A673 (cell line): ENCODE results near the gene SECTM1. TPM values are rescaled to one million over a fixed set of nuclear protein-coding genes. Genes with fewer than 3 reads are reported as not detected.

Experiments
- BruUV-seq: library from RNA; stranded (reverse); fragments of 400-500 nt; replicated peaks from 2 replicates; lab custom pipeline; 2021; lab: Mats Ljungman, UMichigan
- CTCF ChIA-PET: fragments of 300-600 bp; sonication (Branson Sonifier 250); formaldehyde crosslinking; loops from one replicate; lab custom pipeline; 2022; ENCODE audit warnings: antibody characterized with exemption; lab: Charles Lee
- POLR2A ChIA-PET: fragments of 300-600 bp; sonication (Branson Sonifier 250); formaldehyde crosslinking; loops from one replicate; lab custom pipeline; 2022; ENCODE audit warnings: antibody characterized with exemption; ENCODE audit not compliant: low non-redundant PET; lab: Charles Lee
- DNase-seq: peaks from one replicate; pipeline ENCODE4 v3.0.0-alpha.2; 2015; ENCODE audit warnings: low spot score
- H3K27ac ChIP-seq: fragments of 200-600 bp; sonication (generic); 2 replicates; pipeline ENCODE4 v1.5.1; 2016; ENCODE audit warnings: mixed run types, low read depth, mild to moderate bottlenecking, mixed read lengths, antibody characterized with exemption, low read length; ENCODE audit not compliant: poor library complexity, severe bottlenecking
- H3K27me3 ChIP-seq: fragments of 200-600 bp; sonication (generic); replicated peaks from 2 replicates; pipeline ENCODE4 v1.6.1; 2017; ENCODE audit warnings: mixed run types, low read depth, mild to moderate bottlenecking, mixed read lengths, antibody characterized with exemption, low read length; ENCODE audit not compliant: insufficient read depth, poor library complexity
- H3K36me3 ChIP-seq: fragments of 200-600 bp; sonication (generic); 2 replicates; pipeline ENCODE4 v1.6.1; 2016; ENCODE audit warnings: mixed run types, mild to moderate bottlenecking, mixed read lengths, antibody characterized with exemption, low read length; ENCODE audit not compliant: insufficient read depth, poor library complexity, severe bottlenecking
- H3K4me1 ChIP-seq: fragments of 200-600 bp; sonication (generic); 2 replicates; pipeline ENCODE4 v1.6.1; 2017; ENCODE audit warnings: mixed run types, mild to moderate bottlenecking, mixed read lengths, antibody characterized with exemption, low read length; ENCODE audit not compliant: insufficient read depth, poor library complexity, severe bottlenecking
- H3K4me3 ChIP-seq: fragments of 200-600 bp; sonication (generic); 2 replicates; pipeline ENCODE4 v1.5.1; 2016; ENCODE audit warnings: low read depth, mixed run types, mild to moderate bottlenecking, mixed read lengths, low read length; ENCODE audit not compliant: poor library complexity, severe bottlenecking
- H3K9me3 ChIP-seq: fragments of 200-600 bp; sonication (generic); 2 replicates; pipeline ENCODE4 v1.6.1; 2016; ENCODE audit warnings: mixed run types, low read depth, mild to moderate bottlenecking, mixed read lengths, antibody characterized with exemption, low read length; ENCODE audit not compliant: poor library complexity, severe bottlenecking
- CTCF ChIP-seq: fragments of 300-800, 200-600 bp; sonication (generic); conservative IDR thresholded peaks from 2 replicates; pipeline ENCODE4 v1.5.1; 2017; ENCODE audit warnings: low read depth, mild to moderate bottlenecking, antibody characterized with exemption, low read length, moderate library complexity, mixed read lengths
- EZH2 ChIP-seq: fragments of 200-600 bp; sonication (generic); IDR thresholded peaks from 2 replicates; pipeline ENCODE4 v1.6.1; 2017; ENCODE audit warnings: borderline replicate concordance, low read depth, mild to moderate bottlenecking, mixed read lengths, antibody characterized with exemption, low read length; ENCODE audit not compliant: poor library complexity, severe bottlenecking
- intact Hi-C: fragments of 100-400 bp; cut with micrococcal nuclease; formaldehyde crosslinking; loops from one replicate; pipeline ENCODE4 v1.10.0; 2022; ENCODE audit not compliant: unreplicated experiment
- total RNA-seq: library from RNA; stranded (reverse); gene quantifications from 2 replicates; pipeline ENCODE4 v1.2.3, GENCODE V29; 2021

SECTM1 gene
- total RNA-seq, 1 experiment from 2014 or later, result 1.4 TPM

- Histone ChIP-seq H3K9me3 (no peaks in the 10 kb centered on the region), H3K27ac (no peak overlapping the region), H3K4me3 (no peak overlapping the region), H3K27me3 (no peaks in the 10 kb centered on the region), H3K4me1 (no peaks in the 10 kb centered on the region), H3K36me3 (no peaks in the 10 kb centered on the region)
- CTCF ChIA-PET, result no interaction called here
- DNase-seq, result no peak
- intact Hi-C loops, result no loop called here
- TF ChIP-seq EZH2, result no peak
- POLR2A ChIA-PET, result no interaction called here
- BruUV-seq, result no TSS peak
Observed at GRCh38 chr17:82311971-82312370, 21.6 kb downstream of the SECTM1 start.

GRCh38 chr17:82310877-82311276 lies 22.7 kb downstream of the SECTM1 start:
- Histone ChIP-seq H3K36me3 (no peaks in the 10 kb centered on the region), H3K4me3 (no peak overlapping the region), H3K27me3 (no peaks in the 10 kb centered on the region), H3K9me3 (no peaks in the 10 kb centered on the region), H3K27ac (no peak overlapping the region), H3K4me1 (no peaks in the 10 kb centered on the region)
- TF ChIP-seq CTCF, result no peak
- TF ChIP-seq EZH2, result no peak
- no peak for DNase-seq
- CTCF ChIA-PET, result no interaction called here
- intact Hi-C loops, result no loop called here
- BruUV-seq, result no TSS peak
- POLR2A ChIA-PET, result no interaction called here

- H3K27ac ChIP-seq, result no peak overlapping the region
- H3K4me1 ChIP-seq, result no peaks in the 10 kb centered on the region
- no peaks in the 10 kb centered on the region for H3K9me3 ChIP-seq
- no peak for TF ChIP-seq CTCF
- TF ChIP-seq EZH2, result no peak
- no peaks in the 10 kb centered on the region for H3K27me3 ChIP-seq
- POLR2A ChIA-PET, result no interaction called here
- no TSS peak for BruUV-seq
- intact Hi-C loops, result no loop called here
- no peak for DNase-seq
- no peaks in the 10 kb centered on the region for H3K36me3 ChIP-seq
- CTCF ChIA-PET, result no interaction called here
- H3K4me3 ChIP-seq, result no peak overlapping the region
Observed at GRCh38 chr17:82309656-82310570, 23.7 kb downstream of the SECTM1 start.
